ENCODE measurements around the gene HSPH1. TPM values are rescaled to one million over a fixed set of nuclear protein-coding genes. Genes with fewer than 3 reads are reported as not detected.

HSPH1 gene
- total and polyA plus RNA-seq, 2 of the 8 experiments (the other 6 are each of a cell fraction or from before 2014, with no cell fraction given): 14.2 to 145 TPM

- Histone ChIP-seq H2BK120ac (replicated peaks; ENCODE audit: low read depth, low read length) (no peak overlapping the region), H3K18ac (ENCODE audit: extremely low read depth, low read length) (no peak overlapping the region), H2BK20ac (ENCODE audit: low read length) (no peak overlapping the region), H3K4me3 (ENCODE audit: extremely low read depth in 1 of 4, insufficient read depth in 2 of 4, low read depth in 3 of 4, low read length in 4 of 4) (no peak overlapping the region), H3K4ac (replicated peaks; ENCODE audit: insufficient read length, low read depth, low read length) (no peak overlapping the region), H2BK5ac (ENCODE audit: low read depth, low read length) (no peak overlapping the region), H3K27me3 (replicated peaks in 1 of 4; ENCODE audit: control insufficient read depth in 3 of 4, extremely low read depth in 1 of 4, insufficient read depth in 3 of 4, low read length in 3 of 4) (no peaks in the 10 kb centered on the region; a peak in 1 of 7 replicates), H3K14ac (ENCODE audit: insufficient read length) (no peak overlapping the region), H3K9ac (replicated peaks in 1 of 4; ENCODE audit: extremely low read depth in 1 of 4, low read depth in 3 of 4, low read length in 3 of 4) (no peak overlapping the region), H3K4me2 (ENCODE audit: insufficient read depth in 1 of 2, low read depth in 2 of 2, low read length in 2 of 2) (no peak overlapping the region), H3K23ac (ENCODE audit: insufficient read length) (no peak overlapping the region), H3K23me2 (ENCODE audit: low read depth, low read length) (no peaks in the 10 kb centered on the region), H3K79me2 (ENCODE audit: control insufficient read depth in 1 of 2, insufficient read depth in 2 of 2, low read length in 2 of 2) (no peaks in the 10 kb centered on the region), H3K27ac (ENCODE audit: low read depth, low read length) (no peak overlapping the region), H2AFZ (ENCODE audit: low read length) (no peak overlapping the region), H3K9me3 (ENCODE audit: insufficient read depth in 2 of 2, low read depth in 1 of 2, low read length in 1 of 2) (no peaks in the 10 kb centered on the region), H3K56ac (replicated peaks; ENCODE audit: insufficient read length, low read depth, low read length) (no peak overlapping the region), H3K36me3 (ENCODE audit: control insufficient read depth in 2 of 4, insufficient read depth in 4 of 4, low read length in 3 of 4) (no peaks in the 10 kb centered on the region), H4K5ac (ENCODE audit: insufficient read length, low read depth, low read length) (no peak overlapping the region), H3K4me1 (replicated peaks in 1 of 4; ENCODE audit: control insufficient read depth in 3 of 4, insufficient read depth in 4 of 4, low read length in 3 of 4) (0 out of 7 replicates have a peak, but pooled peaks cover 0 to 4% (median under 1%) of the 10 kb centered on the region in 4 experiments), H2BK15ac (ENCODE audit: low read length) (no peak overlapping the region), H4K8ac (ENCODE audit: extremely low read depth, insufficient read depth, low read length) (no peak overlapping the region), H3K79me1 (ENCODE audit: low read depth, low read length) (no peaks in the 10 kb centered on the region), H2BK12ac (ENCODE audit: low read depth, low read length) (no peak overlapping the region), H2AK5ac (ENCODE audit: low read depth, low read length) (no peak overlapping the region), H4K91ac (replicated peaks; ENCODE audit: insufficient read length, low read length) (no peak overlapping the region), H4K20me1 (replicated peaks in 1 of 2; ENCODE audit: control insufficient read depth in 1 of 2, insufficient read depth in 2 of 2, low read length in 2 of 2) (no peaks in the 10 kb centered on the region)
- FAIRE-seq (no peak), DNase-seq (ENCODE audit: low read depth in 1 of 2, low spot score in 2 of 2) (no peak)
- WGBS, 2 experiments (ENCODE audit: extremely low coverage in 1 of 2, insufficient coverage in 1 of 2, insufficient read length in 1 of 2, insufficient replicate concordance in 2 of 2, low coverage in 1 of 2, low lambda C conversion rate in 2 of 2, missing lambda C conversion rate in 1 of 2): 97% methylated on average over 4 of the region's 4 CpGs; no CpG with 5 or more reads in 1 of the 2 experiments
- no peak for TF ChIP-seq E2F6 (IDR thresholded peaks at IDR 0.05)
- CTCF ChIA-PET (ENCODE audit: partially characterized antibody): interaction anchor here (1.2 to 2.6 kb wide), 2 partner anchors 11 to 69 kb away, joined by 3 to 13 read pairs; no protein-coding TSS in a partner anchor
- POLR2A ChIA-PET (ENCODE audit: partially characterized antibody): no interaction called here
These were observed 45.5 kb downstream of the HSPH1 start for GRCh38 chr13:31116224-31116623.

All from H1 (cell line).